ENCODE results near the gene TRIM4.
A peak's percentile ranks its signal among the peaks of the same experiment; 100 is the strongest.

Gene TRIM4

GRCh38 chr7:99928994-99929729 lies 9.8 kb upstream of the TRIM4 start, which contains the start of gene GJC3:
Gene GJC3 (minus strand): TSS chr7:99929620. CDS start chr7:99929620, 0 bp downstream.
- Histone ChIP-seq H3K4me2 (ENCODE audit: low read depth, low read length, poor library complexity, severe bottlenecking) (peak within 1 kb of the TSS; percentile 6), H3K27ac (ENCODE audit: low read depth, low read length) (no peak within 1 kb of the TSS), H3K9me2 (replicated peaks; ENCODE audit: insufficient read depth, low read length) (no peaks in the 10 kb centered on the region), H3K4me3 (ENCODE audit: insufficient read depth, low read length, poor library complexity, severe bottlenecking) (no peak within 1 kb of the TSS), H3K9me3 (ENCODE audit: insufficient read depth, low read length) (no peaks in the 10 kb centered on the region), H3K9ac (ENCODE audit: low read length) (no peak within 1 kb of the TSS), H3K27me3 (ENCODE audit: low read length) (no peaks in the 10 kb centered on the region), H4K20me1 (ENCODE audit: low read depth, low read length) (no peaks in the 10 kb centered on the region), H3F3A (ENCODE audit: insufficient read depth) (no peaks in the 10 kb centered on the region), H3K79me2 (ENCODE audit: insufficient read depth, low read length) (no peaks in the 10 kb centered on the region), H2AFZ (ENCODE audit: low read depth, low read length, severe bottlenecking) (no peak within 1 kb of the TSS), H3K36me3 (ENCODE audit: low read length) (no peaks in the 10 kb centered on the region)
- no peak for TF ChIP-seq EZH2phosphoT487 (conservative IDR thresholded peaks at IDR 0.05; ENCODE audit: low read length)
- no peak for TF ChIP-seq CTCF (IDR thresholded peaks at IDR 0.05; ENCODE audit: insufficient read depth, low read length, poor library complexity, severe bottlenecking)

GRCh38 chr7:99928188-99928587 lies 8.9 kb upstream of the TRIM4 start:
- Histone ChIP-seq H3K9me2 (replicated peaks; ENCODE audit: insufficient read depth, low read length) (no peaks in the 10 kb centered on the region), H3K4me3 (ENCODE audit: insufficient read depth, low read length, poor library complexity, severe bottlenecking) (no peak overlapping the region), H3K27ac (ENCODE audit: low read depth, low read length) (no peak overlapping the region), H3K27me3 (ENCODE audit: low read length) (no peaks in the 10 kb centered on the region), H3K36me3 (ENCODE audit: low read length) (no peaks in the 10 kb centered on the region), H2AFZ (ENCODE audit: low read depth, low read length, severe bottlenecking) (no peak overlapping the region), H3K9ac (ENCODE audit: low read length) (no peak overlapping the region), H3F3A (ENCODE audit: insufficient read depth) (no peaks in the 10 kb centered on the region), H3K79me2 (ENCODE audit: insufficient read depth, low read length) (no peaks in the 10 kb centered on the region), H3K4me2 (ENCODE audit: low read depth, low read length, poor library complexity, severe bottlenecking) (no peak overlapping the region), H4K20me1 (ENCODE audit: low read depth, low read length) (no peaks in the 10 kb centered on the region), H3K9me3 (ENCODE audit: insufficient read depth, low read length) (no peaks in the 10 kb centered on the region)
- TF ChIP-seq EZH2phosphoT487 (conservative IDR thresholded peaks at IDR 0.05; ENCODE audit: low read length), result no peak
- no peak for TF ChIP-seq CTCF (IDR thresholded peaks at IDR 0.05; ENCODE audit: insufficient read depth, low read length, poor library complexity, severe bottlenecking)

- Histone ChIP-seq H3K27me3 (ENCODE audit: low read length) (no peaks in the 10 kb centered on the region), H3K9me2 (replicated peaks; ENCODE audit: insufficient read depth, low read length) (no peaks in the 10 kb centered on the region), H3K9ac (ENCODE audit: low read length) (no peak overlapping the region)
Measured at GRCh38 chr7:99927536-99927935, 8.2 kb upstream of the TRIM4 start.

More at GRCh38 chr7:99927536-99927935, 8.2 kb upstream of the TRIM4 start:
- Histone ChIP-seq H3K27ac (ENCODE audit: low read depth, low read length) (no peak overlapping the region), H3K4me2 (ENCODE audit: low read depth, low read length, poor library complexity, severe bottlenecking) (no peak overlapping the region), H3K9me3 (ENCODE audit: insufficient read depth, low read length) (no peaks in the 10 kb centered on the region), H4K20me1 (ENCODE audit: low read depth, low read length) (no peaks in the 10 kb centered on the region), H3K79me2 (ENCODE audit: insufficient read depth, low read length) (no peaks in the 10 kb centered on the region), H3F3A (ENCODE audit: insufficient read depth) (no peaks in the 10 kb centered on the region), H3K36me3 (ENCODE audit: low read length) (no peaks in the 10 kb centered on the region), H2AFZ (ENCODE audit: low read depth, low read length, severe bottlenecking) (no peak overlapping the region), H3K4me3 (ENCODE audit: insufficient read depth, low read length, poor library complexity, severe bottlenecking) (no peak overlapping the region)
- TF ChIP-seq EZH2phosphoT487 (conservative IDR thresholded peaks at IDR 0.05; ENCODE audit: low read length), result no peak
- no peak for TF ChIP-seq CTCF (IDR thresholded peaks at IDR 0.05; ENCODE audit: insufficient read depth, low read length, poor library complexity, severe bottlenecking)
